ENCODE results near the gene BORCS5.

BORCS5 gene

DNA sequence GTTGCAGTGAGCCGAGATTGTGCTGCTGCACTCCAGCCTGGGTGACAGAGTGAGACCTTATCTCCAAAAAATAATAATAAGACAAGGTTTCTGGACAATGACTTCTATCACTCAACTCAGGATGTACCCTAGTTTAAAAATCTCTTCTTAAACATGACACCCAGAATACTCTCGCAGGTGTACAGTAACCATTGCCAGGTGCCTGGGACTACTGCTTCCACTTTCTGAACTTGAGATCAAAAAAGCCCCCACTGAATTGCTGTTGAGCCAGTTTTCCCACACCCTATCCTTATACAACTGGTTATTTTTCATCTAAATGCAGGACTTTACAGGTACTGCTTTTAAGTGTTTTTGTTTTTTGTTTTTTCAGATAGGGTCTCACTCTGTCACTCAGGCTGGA lies 36.3 kb downstream of the BORCS5 start:
- H3K4me3 ChIP-seq (replicated peaks; ENCODE audit: low read depth, low read length): no peak overlapping the region
- no peak for DNase-seq (ENCODE audit: low read depth)
- TF ChIP-seq, protein P1, sequence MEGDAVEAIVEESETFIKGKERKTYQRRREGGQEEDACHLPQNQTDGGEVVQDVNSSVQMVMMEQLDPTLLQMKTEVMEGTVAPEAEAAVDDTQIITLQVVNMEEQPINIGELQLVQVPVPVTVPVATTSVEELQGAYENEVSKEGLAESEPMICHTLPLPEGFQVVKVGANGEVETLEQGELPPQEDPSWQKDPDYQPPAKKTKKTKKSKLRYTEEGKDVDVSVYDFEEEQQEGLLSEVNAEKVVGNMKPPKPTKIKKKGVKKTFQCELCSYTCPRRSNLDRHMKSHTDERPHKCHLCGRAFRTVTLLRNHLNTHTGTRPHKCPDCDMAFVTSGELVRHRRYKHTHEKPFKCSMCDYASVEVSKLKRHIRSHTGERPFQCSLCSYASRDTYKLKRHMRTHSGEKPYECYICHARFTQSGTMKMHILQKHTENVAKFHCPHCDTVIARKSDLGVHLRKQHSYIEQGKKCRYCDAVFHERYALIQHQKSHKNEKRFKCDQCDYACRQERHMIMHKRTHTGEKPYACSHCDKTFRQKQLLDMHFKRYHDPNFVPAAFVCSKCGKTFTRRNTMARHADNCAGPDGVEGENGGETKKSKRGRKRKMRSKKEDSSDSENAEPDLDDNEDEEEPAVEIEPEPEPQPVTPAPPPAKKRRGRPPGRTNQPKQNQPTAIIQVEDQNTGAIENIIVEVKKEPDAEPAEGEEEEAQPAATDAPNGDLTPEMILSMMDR (IDR thresholded peaks at IDR 0.05; ENCODE audit: low read length, missing control alignments): no peak

DNA sequence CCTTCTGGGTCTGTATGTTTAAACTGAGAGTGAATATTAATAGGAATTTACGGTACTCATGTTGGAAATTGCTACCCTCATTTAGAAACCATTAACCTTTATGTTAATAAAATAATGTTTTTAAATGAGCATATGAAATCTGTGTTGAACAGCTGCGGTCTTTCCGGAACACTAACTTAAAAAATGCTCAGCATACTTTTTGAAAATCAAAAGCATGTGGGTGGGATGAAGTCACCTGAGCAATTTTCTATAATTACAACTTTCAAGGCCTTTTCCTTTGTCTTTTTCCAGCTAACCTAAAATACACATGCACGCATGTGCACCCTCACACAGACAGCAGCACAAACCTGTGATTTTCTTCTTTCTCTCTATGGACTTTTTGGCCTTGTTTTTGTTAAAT lies 39.8 kb downstream of the BORCS5 start:
- no peak for DNase-seq (ENCODE audit: low read depth)
- no peak overlapping the region for H3K4me3 ChIP-seq (replicated peaks; ENCODE audit: low read depth, low read length)
- TF ChIP-seq, protein P1 (IDR thresholded peaks at IDR 0.05; ENCODE audit: low read length, missing control alignments): no peak

DNA sequence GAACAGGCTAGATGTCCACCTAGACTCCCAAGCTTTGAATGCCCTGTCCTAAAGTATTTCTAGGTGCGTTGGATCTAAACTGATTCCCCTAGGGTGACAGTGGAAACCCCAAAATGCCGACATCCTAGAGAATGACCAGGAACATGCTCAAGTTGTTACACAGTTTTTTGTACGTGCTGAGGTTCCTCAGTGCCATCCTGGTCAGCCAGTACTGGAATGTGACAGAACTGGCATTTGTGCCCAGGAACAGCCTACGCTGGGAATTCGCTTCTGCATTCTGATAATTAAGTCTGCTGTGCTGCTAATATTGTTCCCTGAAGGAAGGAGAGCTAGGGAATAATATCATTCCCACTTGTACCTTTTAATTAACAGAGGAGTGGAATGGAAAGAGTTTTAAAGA lies 40.3 kb downstream of the BORCS5 start:
- DNase-seq (ENCODE audit: low read depth): no peak
- TF ChIP-seq, protein P1 (IDR thresholded peaks at IDR 0.05; ENCODE audit: low read length, missing control alignments): no peak
- H3K4me3 ChIP-seq (replicated peaks; ENCODE audit: low read depth, low read length): no peak overlapping the region

DNA sequence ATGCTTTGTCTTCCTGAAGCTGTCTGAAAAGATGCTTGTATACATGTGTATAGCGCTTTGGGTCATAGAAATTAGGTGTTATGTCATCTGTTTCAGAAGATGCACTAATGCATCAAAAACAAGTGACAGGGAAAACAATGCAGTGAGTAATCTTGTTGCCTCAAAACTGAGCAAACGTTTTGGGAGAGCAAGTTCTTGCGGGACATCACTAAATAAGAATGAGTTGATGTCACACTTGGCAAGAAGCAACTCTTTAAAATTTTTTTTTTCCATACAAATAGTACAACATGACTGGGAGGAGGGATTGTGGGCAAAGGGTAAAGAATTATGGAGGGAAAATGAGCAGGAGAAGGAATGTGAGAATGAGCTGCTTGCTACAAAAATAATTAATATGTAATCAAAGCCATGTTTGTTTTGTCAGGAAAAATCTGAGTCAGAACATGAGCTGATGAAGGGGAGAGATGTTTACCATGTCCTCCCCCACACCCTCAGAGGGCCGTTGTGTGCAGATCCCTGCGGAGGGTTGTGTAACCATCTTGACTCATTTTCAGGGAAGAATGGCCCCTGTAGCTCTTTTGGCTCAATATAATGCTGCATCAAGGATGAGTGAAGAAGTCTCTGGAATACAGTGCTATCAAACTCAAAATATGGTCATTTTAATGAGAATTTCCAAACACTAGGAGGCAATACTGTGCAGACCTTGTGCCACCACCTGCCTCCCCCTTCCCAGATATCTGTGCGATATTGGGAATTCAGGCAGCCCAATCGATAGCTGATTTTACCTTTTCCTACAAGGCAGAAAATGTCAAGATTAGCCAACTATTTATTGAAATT lies 41.4 kb downstream of the BORCS5 start:
- TF ChIP-seq, protein P1 (IDR thresholded peaks at IDR 0.05; ENCODE audit: low read length, missing control alignments): peak; percentile 35
- H3K4me3 ChIP-seq (replicated peaks; ENCODE audit: low read depth, low read length): peak overlapping the region; percentile 20
- peak; percentile 98 for DNase-seq (ENCODE audit: low read depth)

DNA sequence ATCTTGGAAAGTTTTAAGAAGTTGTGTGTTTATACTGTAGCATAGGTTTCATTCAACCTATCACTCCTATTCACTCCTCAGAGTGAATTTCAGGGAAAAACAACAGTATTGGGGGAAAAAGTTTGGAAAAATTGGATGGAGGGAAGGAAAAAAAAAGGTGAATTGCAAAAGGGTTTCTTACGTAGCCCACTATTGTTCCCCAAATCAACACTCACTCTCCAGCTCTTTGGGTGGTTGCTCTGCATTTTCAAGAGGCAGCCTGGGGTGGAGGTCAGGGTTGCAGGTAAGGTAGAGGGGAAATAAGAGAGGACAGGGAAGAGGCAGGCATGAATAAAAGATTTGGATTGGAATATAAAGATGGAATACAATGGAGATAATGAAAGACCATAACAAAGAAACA lies 42.3 kb downstream of the BORCS5 start:
- no peak overlapping the region for H3K4me3 ChIP-seq (replicated peaks; ENCODE audit: low read depth, low read length)
- TF ChIP-seq, protein P1 (IDR thresholded peaks at IDR 0.05; ENCODE audit: low read length, missing control alignments): no peak
- DNase-seq (ENCODE audit: low read depth): no peak

DNA sequence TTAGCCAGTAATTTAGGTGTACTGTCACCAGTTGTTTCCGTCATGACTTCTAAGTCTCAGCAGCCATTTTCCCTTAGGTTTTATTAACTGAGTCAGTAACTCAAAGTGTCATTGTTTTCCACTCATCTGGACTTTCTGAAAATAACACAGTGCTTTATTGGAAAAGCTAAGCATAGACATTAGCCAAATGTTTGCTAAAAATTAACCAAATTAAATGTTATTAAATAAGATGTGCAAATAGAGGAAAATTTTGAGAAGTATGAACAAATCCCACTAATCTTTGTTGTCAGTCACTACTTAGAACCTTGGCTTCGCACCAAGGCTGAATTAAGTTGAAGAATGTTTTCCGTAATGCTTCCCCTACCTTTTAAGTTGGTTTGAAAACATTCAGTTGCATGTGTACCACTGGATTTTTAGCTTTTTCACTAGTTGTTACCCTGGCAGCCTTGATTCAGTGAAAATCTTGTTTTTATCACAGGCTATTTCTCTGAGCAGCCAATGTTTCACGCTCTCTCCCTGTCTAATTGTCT lies 43.0 kb downstream of the BORCS5 start:
- TF ChIP-seq, protein P1 (IDR thresholded peaks at IDR 0.05; ENCODE audit: low read length, missing control alignments): no peak
- H3K4me3 ChIP-seq (replicated peaks; ENCODE audit: low read depth, low read length): no peak overlapping the region
- DNase-seq (ENCODE audit: low read depth): no peak

Measured in fibroblast of pulmonary artery (primary cell).